HepG2 (cell line): ENCODE results near the gene RASA3. TPM values are rescaled to one million over a fixed set of nuclear protein-coding genes. Genes with fewer than 3 reads are reported as not detected.

Experiments
- ATAC-seq: fragments of 200-7000 bp; cut with Tn5 transposase; 3 replicates; pipeline ENCODE4 v1.9.1; 2020; ENCODE audit warnings: mild to moderate bottlenecking, moderate library complexity
- BruUV-seq: library from RNA; stranded (reverse); fragments of 400-500 nt; replicated peaks from 2 replicates; lab custom pipeline; 2021; lab: Mats Ljungman, UMichigan
- CTCF ChIA-PET: fragments of 300-600 bp; formaldehyde crosslinking; extraction: SDS; loops from one replicate; lab custom pipeline; 2021; ENCODE audit warnings: low total read pairs, inconsistent platforms, low intra/inter-chr PET ratio; lab: Yijun Ruan, JAX
- POLR2A ChIA-PET: fragments of 350-600 bp; sonication (Branson Sonifier 250); formaldehyde crosslinking; loops from one replicate; lab custom pipeline; 2020; ENCODE audit warnings: antibody characterized with exemption, inconsistent platforms; lab: Yijun Ruan, JAX
- DNase-seq: peaks from one replicate; pipeline ENCODE4 v3.0.0-alpha.2; 2015; ENCODE audit warnings: low spot score
- FAIRE-seq: peaks from 3 replicates; lab custom pipeline; 2011; peaks lifted over from hg19 to GRCh38; lab: Jason Lieb, UNC
- H2AFZ ChIP-seq: one replicate; pipeline ENCODE4 v1.6.1; 2011; ENCODE audit warnings: low read length, inconsistent platforms
- H3K27ac ChIP-seq: fragments of 300-600 bp; 3 replicates; pipeline ENCODE4 v1.8.0; 2011; ENCODE audit warnings: mixed run types, mild to moderate bottlenecking, mixed read lengths, low read length, inconsistent platforms; ENCODE audit not compliant: insufficient read depth; ENCODE audit errors: extremely low read length
- H3K27me3 ChIP-seq, 2 experiments: fragments of 200-600 bp in 1 of 2; 2 replicates in 1 of 2; 3 replicates in 1 of 2; pipeline versions ENCODE4 v1.6.0 to v1.8.0; 2011; ENCODE audit warnings: low read length in 2 of 2, mild to moderate bottlenecking in 2 of 2, moderate library complexity in 2 of 2, inconsistent platforms in 1 of 2; ENCODE audit not compliant: insufficient read depth in 2 of 2, control insufficient read depth in 1 of 2
- H3K36me3 ChIP-seq, 2 experiments: fragments of 200-600 bp in 1 of 2; replicated peaks in 1 of 2; 2 replicates in 1 of 2; 3 replicates in 1 of 2; pipeline versions ENCODE4 v1.5.1 to v1.8.0; 2011; ENCODE audit warnings: low read length in 2 of 2, inconsistent platforms in 1 of 2; ENCODE audit not compliant: insufficient read depth in 2 of 2, control insufficient read depth in 1 of 2
- H3K4me1 ChIP-seq: 2 replicates; pipeline ENCODE4 v1.5.1; 2012; ENCODE audit warnings: low read length, inconsistent platforms; ENCODE audit not compliant: insufficient read depth
- H3K4me2 ChIP-seq: 2 replicates; pipeline ENCODE4 v1.6.0; 2011; ENCODE audit warnings: low read depth, low read length, inconsistent platforms
- H3K4me3 ChIP-seq, 3 experiments: fragments of 200-600 bp in 1 of 3; sonication (generic), shearing (Covaris generic) in 1 of 3; replicated peaks in 1 of 3; 2 replicates each; pipeline ENCODE4 v1.5.1; 2011 to 2016; ENCODE audit warnings: low read length in 3 of 3, inconsistent platforms in 2 of 3, low read depth in 2 of 3, mild to moderate bottlenecking in 2 of 3, control low read depth in 1 of 3, mixed read lengths in 1 of 3; ENCODE audit not compliant: insufficient read depth in 1 of 3
- H3K79me2 ChIP-seq: one replicate; pipeline ENCODE4 v1.6.1; 2011; ENCODE audit warnings: low read length, inconsistent platforms; ENCODE audit not compliant: insufficient read depth
- H3K9ac ChIP-seq: 2 replicates; pipeline ENCODE4 v1.6.0; 2011; ENCODE audit warnings: mild to moderate bottlenecking, low read depth, low read length, inconsistent platforms; ENCODE audit not compliant: insufficient read depth
- H3K9me3 ChIP-seq: 2 replicates; pipeline ENCODE4 v1.5.1; 2012; ENCODE audit warnings: mild to moderate bottlenecking, low read length
- H4K20me1 ChIP-seq: 2 replicates; pipeline ENCODE4 v1.6.0; 2011; ENCODE audit warnings: inconsistent platforms, mild to moderate bottlenecking, low read length, moderate library complexity; ENCODE audit not compliant: insufficient read depth
- CHD4 ChIP-seq: fragments of 200-600 bp; sonication (generic); IDR thresholded peaks from 2 replicates; pipeline ENCODE4 v1.7.0; 2017; ENCODE audit warnings: mild to moderate bottlenecking, low read length, borderline replicate concordance
- HOXD1 ChIP-seq: sonication (generic); formaldehyde crosslinking; IDR thresholded peaks from 2 replicates; pipeline ENCODE4 v1.5.0; 2020; ENCODE audit warnings: missing genetic modification reagents
- MIER3 ChIP-seq: IDR thresholded peaks from 2 replicates; pipeline ENCODE4 v1.6.1; 2016; ENCODE audit warnings: missing compliant biosample characterization, borderline replicate concordance
- MNT ChIP-seq: fragments of 450-650 bp; IDR thresholded peaks from 2 replicates; pipeline ENCODE4 v1.6.1; 2016
- TARDBP ChIP-seq: sonication (generic); formaldehyde crosslinking; IDR thresholded peaks from 2 replicates; pipeline ENCODE4 v1.8.0; 2022; ENCODE audit warnings: mild to moderate bottlenecking, missing genetic modification reagents
- TEAD2 ChIP-seq: sonication (generic); formaldehyde crosslinking; IDR thresholded peaks from 2 replicates; pipeline ENCODE4 v1.9.0; 2021; ENCODE audit warnings: missing genetic modification reagents
- ZNF24 ChIP-seq: fragments of 450-650 bp; IDR thresholded peaks from 2 replicates; pipeline ENCODE4 v1.6.1; 2017; ENCODE audit warnings: antibody characterized with exemption, mild to moderate bottlenecking
- ZNF670 ChIP-seq: sonication (generic); formaldehyde crosslinking; IDR thresholded peaks from 2 replicates; pipeline ENCODE4 v1.8.0; 2022; ENCODE audit warnings: mild to moderate bottlenecking, missing genetic modification reagents, borderline replicate concordance
- WGBS: methylation state at CpG from one replicate; pipeline ENCODE4 v1.1.6; 2017; ENCODE audit warnings: low lambda C conversion rate; 5-methylcytosine and 5-hydroxymethylcytosine counted together
- in situ Hi-C: cut with HindIII; loops from 2 replicates; pipeline ENCODE4 v1.10.0; 2017; ENCODE audit warnings: low pct_unique_long_range_greater_than_20kb; ENCODE audit not compliant: extremely low pct_ligation_motif_present
- intact Hi-C: fragments of 100-400 bp; cut with micrococcal nuclease; formaldehyde crosslinking; loops from one replicate; pipeline ENCODE4 v1.10.0; 2022; ENCODE audit not compliant: unreplicated experiment
- polyA plus RNA-seq, 8 experiments: library from polyadenylated mRNA; depleted of rRNA in 3 of 8; stranded (reverse) in 7 of 8; unstranded in 1 of 8; fragments of >200 nt; fragmentation: Illumina TruSeq in 4 of 8; extraction: Trizol in 4 of 8; gene quantifications; 2 replicates each; pipeline versions ENCODE4 v1.2.1 to v1.2.3, GENCODE V29; 2011 to 2016; ENCODE audit warnings: low read depth in 4 of 8, missing spikeins in 1 of 8, mixed read lengths in 1 of 8; ENCODE audit not compliant: insufficient read depth in 1 of 8
- total RNA-seq, 5 experiments: library from RNA; depleted of rRNA; stranded (reverse); fragments of >200 nt; fragmentation: Illumina TruSeq; extraction: Trizol; gene quantifications; 2 replicates each; pipeline ENCODE4 v1.2.3, GENCODE V29; 2016; ENCODE audit warnings: low read depth in 1 of 5
- TF ChIP-seq, protein P1 (sequence below): sonication (generic); formaldehyde crosslinking; IDR thresholded peaks from 2 replicates; pipeline ENCODE4 v1.4.0; 2020; ENCODE audit warnings: missing genetic modification reagents

Gene RASA3
- total and polyA plus RNA-seq, 2 of the 13 experiments (the other 11 are each of a cell fraction or from before 2014, with no cell fraction given): 0.05 TPM; not detected in 1

- ChIA-PET POLR2A (no interaction called here), CTCF (no interaction called here)
- H2AFZ ChIP-seq: no peak overlapping the region
- ATAC-seq (peak; percentile 18; the same call in 1 of the 3 replicates), FAIRE-seq (no peak), DNase-seq (no peak)
- no peaks in the 10 kb centered on the region for H3K9me3 ChIP-seq
- H4K20me1 ChIP-seq: no peaks in the 10 kb centered on the region
- H3K36me3 ChIP-seq: no peaks in the 10 kb centered on the region
- H3K27ac ChIP-seq: no peak overlapping the region
- 61% methylated on average over 12 of the region's 38 CpGs for WGBS
- H3K79me2 ChIP-seq: no peaks in the 10 kb centered on the region
- H3K4me1 ChIP-seq: no peaks in the 10 kb centered on the region
- H3K27me3 ChIP-seq: peaks cover 4 to 41% of the 10 kb centered on the region in 2 experiments; a peak in 3 of 5 replicates
- in situ Hi-C loops: no loop called here
- BruUV-seq: no TSS peak
- H3K4me3 ChIP-seq: no peak overlapping the region
- TF ChIP-seq ZNF24 (no peak), ZNF670 (CRISPR knock-in tag) (no peak), MNT (peak; percentile 79), TEAD2 (no peak)
- H3K4me2 ChIP-seq: no peak overlapping the region
- H3K9ac ChIP-seq: no peak overlapping the region
- intact Hi-C loops: no loop called here
Observed at GRCh38 chr13:113996081-113996911, 136.1 kb downstream of the RASA3 start.

GRCh38 chr13:113995051-113995601 is 137.3 kb downstream of the RASA3 start:
- Histone ChIP-seq H3K4me3 (no peak overlapping the region), H3K27ac (no peak overlapping the region), H3K36me3 (no peaks in the 10 kb centered on the region)
- FAIRE-seq (no peak), ATAC-seq (no peak; the same call in 2 of the 3 replicates)
- no peak for TF ChIP-seq HOXD1 (CRISPR knock-in tag)
- no peak for TF ChIP-seq CHD4
- TF ChIP-seq MIER3 (CRISPR knock-in tag): no peak
- TF ChIP-seq TARDBP (CRISPR knock-in tag): no peak
- TF ChIP-seq, protein P1, sequence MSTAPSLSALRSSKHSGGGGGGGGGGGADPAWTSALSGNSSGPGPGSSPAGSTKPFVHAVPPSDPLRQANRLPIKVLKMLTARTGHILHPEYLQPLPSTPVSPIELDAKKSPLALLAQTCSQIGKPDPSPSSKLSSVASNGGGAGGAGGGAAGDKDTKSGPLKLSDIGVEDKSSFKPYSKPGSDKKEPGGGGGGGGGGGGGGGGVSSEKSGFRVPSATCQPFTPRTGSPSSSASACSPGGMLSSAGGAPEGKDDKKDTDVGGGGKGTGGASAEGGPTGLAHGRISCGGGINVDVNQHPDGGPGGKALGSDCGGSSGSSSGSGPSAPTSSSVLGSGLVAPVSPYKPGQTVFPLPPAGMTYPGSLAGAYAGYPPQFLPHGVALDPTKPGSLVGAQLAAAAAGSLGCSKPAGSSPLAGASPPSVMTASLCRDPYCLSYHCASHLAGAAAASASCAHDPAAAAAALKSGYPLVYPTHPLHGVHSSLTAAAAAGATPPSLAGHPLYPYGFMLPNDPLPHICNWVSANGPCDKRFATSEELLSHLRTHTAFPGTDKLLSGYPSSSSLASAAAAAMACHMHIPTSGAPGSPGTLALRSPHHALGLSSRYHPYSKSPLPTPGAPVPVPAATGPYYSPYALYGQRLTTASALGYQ (CRISPR knock-in tag): no peak
- TF ChIP-seq, all 625 proteins: peak for 0
- ChIA-PET POLR2A (no interaction called here), CTCF (no interaction called here)
- Histone ChIP-seq H3K9ac (no peak overlapping the region), H3K4me2 (no peak overlapping the region), H3K4me1 (no peaks in the 10 kb centered on the region), H2AFZ (no peak overlapping the region), H3K79me2 (no peaks in the 10 kb centered on the region), H3K9me3 (no peaks in the 10 kb centered on the region), H3K27me3 (peaks cover 2 to 31% of the 10 kb centered on the region in 2 experiments; a peak in 2 of 5 replicates), H4K20me1 (no peaks in the 10 kb centered on the region)
- no peak for DNase-seq
- BruUV-seq: no TSS peak
- intact Hi-C loops: no loop called here
- in situ Hi-C loops: no loop called here
- WGBS: 49% methylated on average over 10 of the region's 23 CpGs
